ENCODE results near the gene UNC45A.

- no peak for TF ChIP-seq CTCF (optimal IDR thresholded peaks at IDR 0.05 in 1 of 3, IDR thresholded peaks at IDR 0.05 in 1 of 3, conservative IDR thresholded peaks at IDR 0.05 in 1 of 3; ENCODE audit: extremely low read depth in 1 of 3, insufficient read depth in 2 of 3, low read length in 3 of 3)
- no peak for TF ChIP-seq EZH2 (IDR thresholded peaks at IDR 0.05; ENCODE audit: low read length)
Observed at GRCh38 chr15:90955624-90956273, 20.7 kb downstream of the UNC45A start.

Measured in keratinocyte (primary cell).